GM21381 (cell line): ENCODE results near the gene RPL4.
"Not testable (repeated sequence)": the region's sequence is repeated elsewhere in the genome, so short reads cannot be mapped to it uniquely, and the experiment has no call there.

Experiments used
- ATAC-seq: cut with Tn5 transposase; IDR thresholded peaks from one replicate; pipeline ENCODE4 v1.9.1; 2021; ENCODE audit warnings: mild to moderate bottlenecking, moderate library complexity; ENCODE audit not compliant: unreplicated experiment

RPL4 gene

GRCh38 chr15:66491846-66492245, 12.8 kb downstream of the RPL4 start:
- ATAC-seq = no peak

GRCh38 chr15:66489179-66489791, 15.4 kb downstream of the RPL4 start:
- ATAC-seq = no peak

GRCh38 chr15:66488525-66488924, 16.1 kb downstream of the RPL4 start:
- no peak for ATAC-seq

- ATAC-seq = no peak
These were observed 17.8 kb downstream of the RPL4 start for GRCh38 chr15:66486887-66487286.

GRCh38 chr15:66484539-66485112, 20.0 kb downstream of the RPL4 start:
- ATAC-seq = no peak

- ATAC-seq = no peak
These were observed 21.5 kb downstream of the RPL4 start for GRCh38 chr15:66483131-66483566.

- no peak for ATAC-seq
These were observed 22.1 kb downstream of the RPL4 start for GRCh38 chr15:66482539-66482938.

- ATAC-seq = no peak
These were observed 23.4 kb downstream of the RPL4 start for GRCh38 chr15:66481107-66481856.

- no peak for ATAC-seq
These were observed 24.4 kb downstream of the RPL4 start for GRCh38 chr15:66480267-66480666.

- ATAC-seq = no peak
These were observed 27.6 kb downstream of the RPL4 start for GRCh38 chr15:66477011-66477410.

- ATAC-seq = no peak
These were observed 28.1 kb downstream of the RPL4 start for GRCh38 chr15:66476535-66476934.

GRCh38 chr15:66474963-66475362, 29.7 kb downstream of the RPL4 start:
- ATAC-seq = no peak

GRCh38 chr15:66474135-66474534, 30.5 kb downstream of the RPL4 start:
- no peak for ATAC-seq

- peak; percentile 85 for ATAC-seq
These were observed 32.3 kb downstream of the RPL4 start for GRCh38 chr15:66472176-66472999.

- ATAC-seq = not testable (repeated sequence)
These were observed 33.8 kb downstream of the RPL4 start for GRCh38 chr15:66470825-66471224.

- ATAC-seq = not testable (repeated sequence)
These were observed 37.3 kb downstream of the RPL4 start for GRCh38 chr15:66467162-66468040.

GRCh38 chr15:66465294-66465693, 39.4 kb downstream of the RPL4 start:
- ATAC-seq = not testable (repeated sequence)

- ATAC-seq = no peak
These were observed 42.0 kb downstream of the RPL4 start for GRCh38 chr15:66462627-66463026.

- no peak for ATAC-seq
These were observed 42.7 kb downstream of the RPL4 start for GRCh38 chr15:66461917-66462316.

- not testable (repeated sequence) for ATAC-seq
These were observed 43.4 kb downstream of the RPL4 start for GRCh38 chr15:66461294-66461693.
